Activated T-helper 17 cell treated with anti-CD3 and anti-CD28 coated beads, Interleukin-2, amount 50 U/mL, for 72 hours (primary cell): ENCODE results near the gene AKR7A2. TPM values are rescaled to one million over a fixed set of nuclear protein-coding genes. Genes with fewer than 3 reads are reported as not detected.
"Not testable (repeated sequence)": the region's sequence is repeated elsewhere in the genome, so short reads cannot be mapped to it uniquely, and the experiment has no call there.

Source experiments
- ATAC-seq: fragments of 150-1000 bp; cut with Tn5 transposase; replicated peaks from 2 replicates; pipeline ENCODE4 v1.10.0; 2021; ENCODE audit warnings: mild to moderate bottlenecking, moderate library complexity
- H3K27ac Mint-ChIP-seq: one replicate; pipeline ENCODE4 v1.8.0; 2022; ENCODE audit warnings: mixed read lengths
- H3K27me3 Mint-ChIP-seq: one replicate; pipeline ENCODE4 v1.8.0; 2022; ENCODE audit warnings: mixed read lengths
- H3K36me3 Mint-ChIP-seq: one replicate; pipeline ENCODE4 v1.8.0; 2022; ENCODE audit warnings: low read depth, mild to moderate bottlenecking, mixed read lengths
- H3K4me1 Mint-ChIP-seq: one replicate; pipeline ENCODE4 v1.8.0; 2022; ENCODE audit warnings: mixed read lengths
- H3K4me3 Mint-ChIP-seq: one replicate; pipeline ENCODE4 v1.8.0; 2022; ENCODE audit warnings: mild to moderate bottlenecking, mixed read lengths
- H3K9me3 Mint-ChIP-seq: one replicate; pipeline ENCODE4 v1.8.0; 2022; ENCODE audit warnings: mixed read lengths
- total RNA-seq, 2 donors: library from RNA; stranded (reverse); gene quantifications; one replicate each; pipeline ENCODE4 v1.2.3, GENCODE V29; 2022

Gene AKR7A2
- total RNA-seq, 2 donors from 2014 or later, result 37.1 to 61.4 TPM

DNA sequence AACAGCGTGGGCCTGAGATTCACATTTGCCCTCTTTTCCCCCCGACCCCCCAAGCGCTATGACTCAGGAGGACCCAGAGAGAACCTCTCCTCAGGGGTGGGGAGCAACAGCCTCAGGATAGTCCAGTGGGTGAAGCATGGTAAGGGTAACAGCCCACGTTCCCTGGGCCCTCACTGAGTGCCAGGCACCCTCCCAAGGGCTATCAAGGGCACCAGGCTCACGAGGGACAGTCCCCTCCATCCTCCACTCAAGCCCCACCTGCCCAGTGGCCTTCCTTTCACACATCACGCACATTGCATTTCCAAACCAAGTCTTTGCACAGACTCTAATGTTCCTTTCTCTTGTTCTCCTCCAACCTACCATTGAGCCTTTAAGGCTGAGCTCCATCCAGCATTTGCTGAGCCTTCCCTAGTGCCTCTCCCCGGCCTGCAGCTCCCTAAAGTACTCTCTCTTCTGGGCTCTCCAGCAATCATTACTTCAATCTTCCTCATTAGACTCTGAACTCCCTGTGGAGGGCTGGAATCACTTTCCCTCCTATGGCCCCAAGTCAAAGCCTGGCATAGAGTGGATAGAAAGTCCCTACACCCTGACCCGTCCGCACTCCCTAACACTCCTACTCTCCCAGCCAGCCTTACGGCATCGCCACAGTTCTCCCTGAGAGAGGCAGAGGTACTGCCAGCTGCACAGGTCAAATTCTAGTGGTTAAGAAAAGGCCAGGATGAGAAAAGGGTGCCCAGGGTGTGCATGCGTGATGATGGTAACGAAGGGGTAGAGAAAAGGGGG is 1.0 kb downstream of the AKR7A2 start:
- Mint-ChIP-seq H3K27ac (peak overlapping the region; percentile 82), H3K27me3 (no peaks in the 10 kb centered on the region), H3K4me1 (peaks cover 25% of the 10 kb centered on the region), H3K36me3 (peaks cover 31% of the 10 kb centered on the region), H3K4me3 (peak overlapping the region; percentile 81), H3K9me3 (no peaks in the 10 kb centered on the region)
- no peak for ATAC-seq

DNA sequence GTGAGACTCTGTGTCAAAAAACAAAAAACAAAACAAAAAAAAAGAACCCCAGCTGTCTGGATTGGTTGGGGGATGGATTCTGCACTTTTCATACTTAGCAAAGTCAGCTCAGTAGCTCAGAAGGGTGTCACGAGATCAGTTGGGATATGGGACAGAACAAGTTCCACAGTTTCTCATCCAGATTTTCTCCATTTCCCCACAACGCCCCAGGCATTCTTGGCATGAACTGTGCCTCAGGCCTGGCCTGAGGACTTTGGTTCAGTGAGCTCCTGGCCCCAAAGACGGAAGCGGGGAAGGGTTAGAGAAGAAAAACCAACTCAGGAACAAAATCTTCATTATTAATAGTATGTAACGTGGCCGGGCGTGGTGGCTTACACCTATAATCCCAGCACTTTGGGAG is 1.9 kb downstream of the AKR7A2 start:
- Mint-ChIP-seq H3K27ac (no peak overlapping the region), H3K4me3 (peak overlapping the region; percentile 81), H3K36me3 (peaks cover 39% of the 10 kb centered on the region), H3K27me3 (no peaks in the 10 kb centered on the region), H3K4me1 (peaks cover 22% of the 10 kb centered on the region), H3K9me3 (no peaks in the 10 kb centered on the region)
- no peak for ATAC-seq

DNA sequence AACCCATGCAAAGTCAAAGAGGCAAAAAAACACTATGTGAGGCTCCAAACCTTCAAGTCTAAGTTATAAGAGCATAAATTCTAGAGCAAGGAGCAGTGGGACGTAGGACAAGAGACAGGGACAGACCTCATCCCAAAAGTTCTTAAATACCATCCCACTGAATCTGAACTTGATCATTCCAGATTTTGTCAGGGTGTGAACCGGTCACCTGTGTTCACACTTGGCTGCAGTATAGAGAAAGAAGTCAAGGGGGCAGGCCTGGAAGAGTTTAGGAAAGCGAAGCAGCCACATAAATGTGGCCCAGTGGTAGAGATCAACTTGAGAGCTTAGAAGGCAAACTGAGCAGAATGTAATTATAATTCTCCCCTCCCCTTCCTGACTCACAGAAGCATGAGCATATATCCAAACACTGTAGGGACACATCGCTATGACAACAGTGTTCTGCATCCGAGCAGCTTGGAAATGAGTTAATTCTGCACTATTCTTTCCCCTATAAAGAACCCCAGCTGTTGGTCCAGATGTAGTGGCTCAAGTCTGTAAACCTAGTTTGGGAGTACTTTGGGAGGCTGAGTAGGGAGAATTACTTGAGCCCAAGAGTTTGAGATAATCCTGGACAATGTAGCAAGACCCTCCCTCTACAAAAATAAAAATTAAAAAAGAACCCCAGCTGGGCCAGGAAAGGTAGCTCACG is 2.7 kb downstream of the AKR7A2 start:
- H3K36me3 Mint-ChIP-seq, result peaks cover 47% of the 10 kb centered on the region
- no peaks in the 10 kb centered on the region for H3K27me3 Mint-ChIP-seq
- H3K4me1 Mint-ChIP-seq, result peaks cover 22% of the 10 kb centered on the region
- no peaks in the 10 kb centered on the region for H3K9me3 Mint-ChIP-seq
- ATAC-seq, result no peak
- H3K4me3 Mint-ChIP-seq, result no peak overlapping the region
- no peak overlapping the region for H3K27ac Mint-ChIP-seq

DNA sequence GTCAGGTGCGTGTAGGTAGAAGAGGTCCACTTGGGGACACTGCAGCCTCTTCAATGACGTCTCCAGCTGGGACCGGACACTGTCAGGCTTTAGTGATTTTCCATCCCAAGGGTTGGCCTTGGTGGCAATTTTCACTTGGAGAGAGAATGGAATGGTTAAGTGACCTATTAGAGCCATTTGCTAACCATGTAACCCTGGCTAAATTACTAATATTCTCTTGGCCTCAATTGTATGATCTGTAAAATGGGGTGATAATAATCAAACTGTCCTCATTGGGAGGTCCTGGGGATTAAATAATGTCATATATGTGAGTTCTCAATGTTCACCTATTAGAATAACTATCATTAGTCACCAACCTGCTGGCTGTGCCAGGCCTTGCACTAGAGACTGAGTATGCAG is 3.4 kb downstream of the AKR7A2 start:
- ATAC-seq, result no peak
- H3K4me3 Mint-ChIP-seq, result no peak overlapping the region
- no peaks in the 10 kb centered on the region for H3K9me3 Mint-ChIP-seq
- H3K27me3 Mint-ChIP-seq, result no peaks in the 10 kb centered on the region
- H3K27ac Mint-ChIP-seq, result no peak overlapping the region
- H3K4me1 Mint-ChIP-seq, result peaks cover 20% of the 10 kb centered on the region
- H3K36me3 Mint-ChIP-seq, result peaks cover 53% of the 10 kb centered on the region

DNA sequence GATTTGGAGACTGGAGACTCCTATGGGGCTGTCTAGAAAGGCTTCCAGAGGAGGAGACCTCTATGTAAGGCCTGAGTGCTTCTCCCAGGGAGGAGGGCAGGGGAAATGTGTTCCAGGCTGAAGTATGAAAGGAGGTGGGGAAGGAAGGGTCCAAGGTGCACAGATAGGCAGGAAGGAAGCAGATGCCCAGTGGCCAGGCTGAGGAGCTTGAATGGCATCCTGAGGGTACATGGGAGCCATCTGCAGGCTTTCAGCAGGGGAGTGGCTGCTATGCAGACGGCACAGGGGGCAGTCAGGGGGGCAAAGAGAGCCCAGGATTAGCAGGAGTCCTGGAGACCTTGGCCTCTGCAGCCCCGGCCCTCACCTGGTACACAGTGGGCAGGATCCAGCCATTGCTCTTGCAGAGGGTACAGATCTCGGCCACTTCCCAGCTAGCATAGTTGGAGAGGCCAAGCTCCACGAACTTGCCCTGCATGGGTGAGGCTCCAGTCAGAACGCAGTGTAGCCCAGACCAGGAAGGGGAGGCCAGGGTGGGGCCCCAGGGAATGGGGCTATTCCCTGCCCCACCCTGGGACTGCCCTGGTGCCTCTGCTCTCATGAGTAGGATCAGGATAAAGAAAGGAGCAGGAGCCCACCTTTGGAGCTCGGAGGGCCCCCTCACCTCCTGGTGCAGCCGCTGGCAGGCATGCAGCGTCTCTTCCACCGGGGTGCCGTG is 4.0 kb downstream of the AKR7A2 start:
- Mint-ChIP-seq H3K4me3 (no peak overlapping the region), H3K27me3 (no peaks in the 10 kb centered on the region), H3K27ac (no peak overlapping the region), H3K4me1 (peaks cover 14% of the 10 kb centered on the region), H3K9me3 (no peaks in the 10 kb centered on the region), H3K36me3 (peaks cover 58% of the 10 kb centered on the region)
- ATAC-seq, result no peak

DNA sequence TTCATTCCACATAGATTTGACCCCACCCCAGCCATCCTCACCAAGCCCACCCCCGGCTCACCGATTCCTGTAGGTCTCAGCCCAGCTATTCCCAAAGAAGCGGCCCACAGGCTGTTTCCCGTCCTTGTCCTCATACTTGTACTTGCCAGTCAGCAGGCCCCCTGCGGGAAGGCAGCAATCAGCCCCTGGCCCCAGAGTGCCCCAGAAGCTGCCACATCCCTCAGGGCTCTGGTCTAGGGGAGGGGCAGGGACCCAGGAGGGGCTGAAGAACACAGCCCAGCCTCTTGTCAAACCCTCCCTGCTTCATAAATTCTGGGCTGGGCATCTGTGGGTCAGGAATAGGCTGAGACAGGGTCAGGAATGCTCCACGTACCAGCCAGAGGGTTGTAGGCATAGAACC is 5.0 kb downstream of the AKR7A2 start:
- ATAC-seq, result no peak
- Mint-ChIP-seq H3K4me3 (no peak overlapping the region), H3K36me3 (peaks cover 62% of the 10 kb centered on the region), H3K27me3 (no peaks in the 10 kb centered on the region), H3K27ac (no peak overlapping the region), H3K9me3 (no peaks in the 10 kb centered on the region), H3K4me1 (peaks cover 13% of the 10 kb centered on the region)

DNA sequence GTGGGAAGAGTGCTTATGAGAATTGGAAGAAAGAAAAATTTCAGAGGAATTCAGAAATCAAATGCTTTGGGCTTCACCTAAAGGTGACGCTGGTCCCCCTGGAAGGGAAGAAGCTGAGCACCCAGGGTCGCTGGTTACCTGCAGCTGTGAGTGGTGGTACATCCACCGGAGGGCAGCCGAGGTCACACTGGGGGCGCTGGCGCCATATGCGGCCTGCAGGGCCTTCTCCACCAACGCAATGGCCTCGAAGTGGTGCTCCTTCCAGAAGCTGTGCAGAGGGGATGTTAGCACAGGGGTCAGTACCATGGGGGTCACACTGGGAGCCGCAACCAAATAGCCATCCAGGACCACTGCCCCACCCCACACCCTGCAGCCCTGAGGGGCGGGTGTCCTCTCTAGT is 6.1 kb downstream of the AKR7A2 start:
- ATAC-seq, result no peak
- Mint-ChIP-seq H3K9me3 (no peaks in the 10 kb centered on the region), H3K4me3 (no peak overlapping the region), H3K27me3 (no peaks in the 10 kb centered on the region), H3K4me1 (peaks cover 8% of the 10 kb centered on the region), H3K36me3 (peaks cover 62% of the 10 kb centered on the region), H3K27ac (peak overlapping the region; percentile 58)

DNA sequence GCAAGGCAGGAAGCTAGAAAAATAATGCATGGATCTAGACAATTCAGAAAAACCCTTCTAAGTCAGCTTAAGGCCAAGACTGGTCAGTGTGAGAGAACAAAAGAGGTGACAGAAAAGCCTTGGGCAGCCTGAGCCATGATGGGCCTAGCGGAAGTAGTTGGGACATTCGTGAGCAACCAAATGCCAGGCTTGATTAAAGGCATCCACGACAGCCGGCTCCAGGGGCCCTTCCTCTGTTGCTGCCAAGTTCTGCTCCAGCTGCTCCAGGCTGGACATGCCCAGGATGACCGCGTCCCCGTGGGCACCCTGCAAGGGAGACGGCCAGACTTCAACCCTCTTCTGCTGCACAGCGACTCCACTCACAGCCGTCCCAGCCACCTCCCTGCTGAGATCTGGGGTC is 7.9 kb downstream of the AKR7A2 start:
- H3K36me3 Mint-ChIP-seq, result peaks cover 62% of the 10 kb centered on the region
- ATAC-seq, H3K27me3 Mint-ChIP-seq, H3K27ac Mint-ChIP-seq, H3K4me1 Mint-ChIP-seq, H3K4me3 Mint-ChIP-seq, H3K9me3 Mint-ChIP-seq: not testable (repeated sequence)

DNA sequence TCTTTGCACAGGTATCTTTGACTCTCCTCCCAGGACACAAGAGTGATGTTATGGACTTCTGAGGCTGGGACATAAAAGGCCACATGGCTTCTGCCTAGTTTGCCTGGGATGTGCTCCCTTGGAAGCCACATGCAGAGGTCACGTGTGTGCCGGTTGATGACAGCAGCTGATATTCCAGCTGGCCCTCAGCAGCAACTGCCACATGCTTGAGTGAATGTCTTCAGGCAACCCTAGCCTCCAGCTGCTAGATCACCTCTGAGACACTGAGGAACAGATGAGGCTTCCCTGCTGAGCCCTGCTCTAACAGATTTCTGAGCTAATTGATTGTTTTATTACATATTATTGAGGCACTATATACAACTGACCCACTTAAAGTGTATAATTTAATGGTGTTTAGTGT is 11.7 kb downstream of the AKR7A2 start:
- Mint-ChIP-seq H3K4me3 (no peak overlapping the region), H3K4me1 (peaks cover 6% of the 10 kb centered on the region), H3K27me3 (no peaks in the 10 kb centered on the region), H3K27ac (no peak overlapping the region), H3K9me3 (peaks cover 6% of the 10 kb centered on the region), H3K36me3 (peaks cover 25% of the 10 kb centered on the region)
- ATAC-seq, result no peak

DNA sequence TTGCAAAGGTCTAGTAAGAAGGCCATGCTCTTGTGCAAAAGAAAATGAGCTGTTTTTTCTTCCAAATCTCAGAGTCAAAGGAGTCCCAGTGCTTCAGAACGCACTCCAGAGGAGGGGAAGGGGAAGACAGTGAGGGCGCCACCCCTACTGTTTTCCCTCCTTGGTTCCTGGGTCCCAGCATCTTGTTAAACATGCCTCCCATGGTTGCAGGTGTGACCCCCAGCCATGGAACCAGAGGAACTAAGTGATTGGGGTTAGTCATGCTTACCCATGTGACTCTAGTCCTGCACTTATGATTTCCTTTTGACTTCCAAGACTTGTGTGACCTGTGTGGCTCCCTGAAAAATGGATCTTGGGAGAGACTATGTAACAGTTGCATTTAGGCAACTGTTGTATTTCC is 17.3 kb downstream of the AKR7A2 start:
- Mint-ChIP-seq H3K36me3 (no peaks in the 10 kb centered on the region), H3K27me3 (peaks cover 1% of the 10 kb centered on the region), H3K4me3 (no peak overlapping the region), H3K4me1 (peaks cover 6% of the 10 kb centered on the region), H3K9me3 (peaks cover 16% of the 10 kb centered on the region), H3K27ac (no peak overlapping the region)
- no peak for ATAC-seq

DNA sequence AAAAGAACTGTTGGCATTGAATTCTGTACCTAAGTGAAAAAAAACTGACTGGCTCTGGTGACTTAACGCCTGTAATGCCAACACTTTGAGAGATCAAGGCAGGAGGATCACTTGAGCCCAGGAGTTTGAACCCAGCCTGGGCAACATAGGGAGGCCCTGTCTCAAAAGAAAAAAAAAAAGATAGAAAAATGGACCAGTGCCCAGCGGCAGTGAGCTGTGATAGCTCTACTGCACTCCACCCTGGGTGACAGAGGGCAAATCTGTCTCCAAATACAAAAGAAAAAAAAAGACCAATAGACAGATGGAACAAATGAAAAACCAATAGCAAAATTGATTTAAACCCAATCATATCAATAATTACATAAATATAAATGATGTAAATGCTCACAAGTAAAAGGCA is 22.7 kb downstream of the AKR7A2 start:
- Mint-ChIP-seq H3K36me3 (no peaks in the 10 kb centered on the region), H3K4me3 (peak overlapping the region; percentile 66)

DNA sequence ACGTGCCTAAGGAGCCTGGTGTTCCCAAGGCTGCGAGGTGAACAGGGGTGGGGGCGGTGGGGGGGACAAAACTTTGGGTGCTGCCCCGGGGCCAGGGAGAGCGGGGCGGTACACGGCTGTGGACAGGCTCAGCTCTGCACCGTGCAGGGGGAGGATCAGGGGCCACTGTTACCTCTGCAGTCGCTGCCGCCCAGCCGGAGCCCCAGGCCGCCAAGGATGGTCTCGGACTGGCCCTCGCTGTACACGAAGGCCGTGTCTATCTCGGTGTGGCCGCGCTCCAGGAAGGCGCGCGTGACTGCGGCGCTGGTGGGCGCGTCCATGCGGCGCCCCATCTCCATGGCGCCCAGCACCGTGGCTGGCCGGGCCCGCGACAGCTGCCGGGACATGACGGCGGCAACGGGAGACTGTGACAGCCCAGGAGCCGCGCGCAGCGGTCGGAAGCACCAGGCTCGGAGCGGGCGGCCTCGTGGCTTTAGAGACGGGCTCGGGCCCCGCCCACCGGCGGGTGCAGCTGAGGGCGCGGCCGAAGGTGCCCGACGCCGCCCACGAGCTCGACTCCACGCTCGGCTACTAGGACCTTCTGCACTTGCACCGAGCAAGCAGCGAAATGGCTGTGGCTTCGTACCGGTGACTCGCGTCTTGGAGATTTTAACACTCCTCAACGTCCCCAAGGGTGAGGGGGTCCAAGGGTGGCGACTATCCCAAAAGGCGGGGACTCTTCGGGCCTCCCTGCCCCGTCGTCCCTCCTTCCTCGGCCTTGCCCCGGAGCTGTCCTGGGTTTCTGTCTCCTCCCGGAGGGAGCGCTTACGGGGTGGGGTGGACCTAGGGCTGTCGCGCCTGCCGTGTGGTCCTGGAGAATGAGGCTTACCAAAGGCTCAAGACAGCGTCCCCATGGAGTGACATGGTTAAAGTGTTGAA is 23.4 kb downstream of the AKR7A2 start, which contains the start of gene AKR7A3:
TSS of gene AKR7A3 (minus strand) at position 447 of the 918 bp plus-strand sequence. CDS start at position 386, 61 bp downstream.
- Mint-ChIP-seq H3K4me3 (peak within 1 kb of the TSS; percentile 68), H3K27me3 (peaks cover 10% of the 10 kb centered on the region)
- H3K4me1 Mint-ChIP-seq, H3K9me3 Mint-ChIP-seq, H3K27ac Mint-ChIP-seq, H3K36me3 Mint-ChIP-seq: not testable (repeated sequence)
- ATAC-seq, result peak; percentile 98

More for the DNA sequence above, 22.7 kb downstream of the AKR7A2 start:
- Mint-ChIP-seq H3K4me1 (no peaks in the 10 kb centered on the region), H3K27me3 (peaks cover 10% of the 10 kb centered on the region), H3K27ac (no peak overlapping the region), H3K9me3 (peaks cover 3% of the 10 kb centered on the region)
- no peak for ATAC-seq

DNA sequence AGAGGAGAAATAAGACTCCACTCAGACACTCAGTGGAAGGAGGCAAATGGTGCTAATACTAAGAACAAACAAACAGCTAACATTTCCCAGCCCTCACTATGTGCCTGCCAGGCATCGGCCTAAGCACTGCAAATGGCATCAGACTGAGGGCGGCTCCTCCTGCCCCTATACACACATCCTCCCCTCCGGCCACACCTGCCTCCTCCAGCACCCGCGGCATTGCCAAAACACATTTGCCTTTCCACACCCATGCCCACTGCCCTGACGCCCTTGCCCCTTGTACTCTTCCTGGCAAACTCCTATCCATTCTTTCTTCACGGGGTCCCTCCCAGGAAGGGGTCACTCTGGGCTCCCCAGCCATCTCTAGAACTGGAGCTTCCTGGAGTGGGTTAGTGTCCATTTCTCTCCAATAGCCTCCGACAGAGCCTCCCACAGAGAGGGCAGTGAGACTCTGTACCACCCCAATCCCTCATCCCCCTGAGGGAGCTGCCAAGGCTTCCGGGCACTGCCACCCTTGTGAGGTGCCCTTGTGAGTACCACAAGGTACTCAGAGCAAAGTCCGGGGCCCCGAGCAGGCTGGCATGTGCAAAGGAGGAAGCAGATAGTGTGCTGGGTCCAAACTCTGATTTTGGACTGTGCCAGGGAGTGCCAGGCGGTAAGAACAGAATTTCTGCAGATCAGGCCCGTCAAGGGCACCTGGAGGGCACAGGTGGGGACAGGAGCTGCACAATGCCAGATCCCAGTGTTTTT is 24.3 kb downstream of the AKR7A2 start:
- Mint-ChIP-seq H3K4me3 (peak overlapping the region; percentile 68), H3K36me3 (no peaks in the 10 kb centered on the region), H3K4me1 (no peaks in the 10 kb centered on the region), H3K9me3 (no peaks in the 10 kb centered on the region), H3K27me3 (peaks cover 10% of the 10 kb centered on the region), H3K27ac (no peak overlapping the region)
- ATAC-seq, result no peak
